Measurements from ENCODE around the gene AP5S1.

DNA sequence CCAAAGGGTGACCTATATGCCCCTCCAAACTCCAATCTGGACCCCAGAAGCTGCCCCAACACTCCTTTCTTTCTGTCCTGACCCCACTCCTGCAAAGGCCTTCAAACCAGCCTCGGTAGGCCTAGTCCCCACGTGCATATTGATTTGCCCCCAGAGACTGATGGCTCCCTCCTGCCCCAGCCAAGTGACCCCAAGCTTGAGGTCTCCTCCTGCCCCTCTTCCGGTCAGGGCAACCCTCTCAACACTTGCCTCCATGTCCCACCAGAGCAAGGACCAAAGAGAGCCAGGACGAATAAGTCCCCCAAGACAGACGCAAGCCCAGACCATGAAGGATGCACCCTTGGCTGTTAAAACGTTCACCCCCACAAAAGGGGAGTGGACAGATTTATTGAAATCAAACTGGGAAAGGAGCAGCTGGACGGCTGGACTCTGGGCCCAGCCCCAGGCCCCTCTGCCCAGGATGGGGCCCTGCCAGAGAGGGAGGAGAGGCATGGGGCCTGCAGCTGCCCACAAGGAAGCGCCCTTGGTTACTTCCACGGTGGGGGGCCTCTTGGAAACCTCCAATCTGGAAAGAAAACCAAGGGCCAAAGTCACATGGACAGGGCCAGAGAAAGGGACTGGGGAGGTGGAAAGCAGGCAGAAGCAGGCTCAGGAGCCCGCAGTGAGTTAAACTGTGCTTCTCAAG, 36.7 kb upstream of the AP5S1 start:
- TF ChIP-seq, protein P1, sequence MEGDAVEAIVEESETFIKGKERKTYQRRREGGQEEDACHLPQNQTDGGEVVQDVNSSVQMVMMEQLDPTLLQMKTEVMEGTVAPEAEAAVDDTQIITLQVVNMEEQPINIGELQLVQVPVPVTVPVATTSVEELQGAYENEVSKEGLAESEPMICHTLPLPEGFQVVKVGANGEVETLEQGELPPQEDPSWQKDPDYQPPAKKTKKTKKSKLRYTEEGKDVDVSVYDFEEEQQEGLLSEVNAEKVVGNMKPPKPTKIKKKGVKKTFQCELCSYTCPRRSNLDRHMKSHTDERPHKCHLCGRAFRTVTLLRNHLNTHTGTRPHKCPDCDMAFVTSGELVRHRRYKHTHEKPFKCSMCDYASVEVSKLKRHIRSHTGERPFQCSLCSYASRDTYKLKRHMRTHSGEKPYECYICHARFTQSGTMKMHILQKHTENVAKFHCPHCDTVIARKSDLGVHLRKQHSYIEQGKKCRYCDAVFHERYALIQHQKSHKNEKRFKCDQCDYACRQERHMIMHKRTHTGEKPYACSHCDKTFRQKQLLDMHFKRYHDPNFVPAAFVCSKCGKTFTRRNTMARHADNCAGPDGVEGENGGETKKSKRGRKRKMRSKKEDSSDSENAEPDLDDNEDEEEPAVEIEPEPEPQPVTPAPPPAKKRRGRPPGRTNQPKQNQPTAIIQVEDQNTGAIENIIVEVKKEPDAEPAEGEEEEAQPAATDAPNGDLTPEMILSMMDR (IDR thresholded peaks at IDR 0.05) = no peak
- no peak for TF ChIP-seq POLR2A (IDR thresholded peaks at IDR 0.05)
